Measurements from ENCODE around the gene PPP1R3D. TPM values are rescaled to one million over a fixed set of nuclear protein-coding genes. Genes with fewer than 3 reads are reported as not detected.

Gene PPP1R3D
- total and polyA plus RNA-seq, 2 of the 8 experiments (the other 6 are each of a cell fraction or from before 2014, with no cell fraction given): 1.4 to 3.9 TPM

DNA sequence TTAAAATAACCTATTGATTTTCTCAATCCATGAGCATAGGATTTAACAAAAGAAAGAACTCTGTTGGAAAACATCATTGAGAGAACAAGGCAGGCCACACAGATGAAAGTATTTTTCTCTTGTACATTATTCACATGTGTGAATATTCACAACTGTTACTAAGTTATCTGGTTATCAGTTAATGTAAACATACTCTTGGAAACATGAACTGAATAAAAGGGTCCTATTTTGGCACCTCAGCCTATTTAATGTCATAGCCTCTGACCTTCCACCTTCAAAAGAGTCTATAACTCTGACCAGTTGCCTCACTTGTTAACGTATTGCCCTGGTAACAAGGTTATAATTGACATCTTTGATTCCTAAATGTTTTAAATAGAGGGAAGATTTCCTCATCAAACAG lies 14.7 kb downstream of the PPP1R3D start:
- no peaks in the 10 kb centered on the region for H3K23me2 ChIP-seq (ENCODE audit: low read depth, low read length)
- ChIA-PET CTCF (ENCODE audit: partially characterized antibody) (no interaction called here), POLR2A (ENCODE audit: partially characterized antibody) (no interaction called here)
- no peak overlapping the region for H3K4me3 ChIP-seq (ENCODE audit: extremely low read depth in 1 of 4, insufficient read depth in 2 of 4, low read depth in 3 of 4, low read length in 4 of 4)
- no peaks in the 10 kb centered on the region for H4K20me1 ChIP-seq (replicated peaks in 1 of 2; ENCODE audit: control insufficient read depth in 1 of 2, insufficient read depth in 2 of 2, low read length in 2 of 2)
- H3K18ac ChIP-seq (ENCODE audit: extremely low read depth, low read length): no peak overlapping the region
- no peak overlapping the region for H4K5ac ChIP-seq (ENCODE audit: insufficient read length, low read depth, low read length)
- H3K79me1 ChIP-seq (ENCODE audit: low read depth, low read length): no peaks in the 10 kb centered on the region
- no peak overlapping the region for H2BK12ac ChIP-seq (ENCODE audit: low read depth, low read length)
- no peak overlapping the region for H3K14ac ChIP-seq (ENCODE audit: insufficient read length)
- TF ChIP-seq KDM4A (IDR thresholded peaks at IDR 0.05; ENCODE audit: low read depth, low read length, severe bottlenecking): no peak
- TF ChIP-seq RFX5 (IDR thresholded peaks at IDR 0.05; ENCODE audit: borderline replicate concordance, low read depth, low read length): no peak
- TF ChIP-seq YY1 (IDR thresholded peaks at IDR 0.05; ENCODE audit: low read depth, low read length): no peak
- no peak for TF ChIP-seq ZNF274 (IDR thresholded peaks at IDR 0.05; ENCODE audit: borderline replicate concordance, extremely low read depth, low read length)
- TF ChIP-seq TAF7 (optimal IDR thresholded peaks at IDR 0.05; ENCODE audit: borderline replicate concordance, low read depth, low read length): no peak
- TF ChIP-seq CBX8 (IDR thresholded peaks at IDR 0.05; ENCODE audit: borderline replicate concordance, low read depth, low read length): no peak
- no peak overlapping the region for H4K8ac ChIP-seq (ENCODE audit: extremely low read depth, insufficient read depth, low read length)
- H3K9ac ChIP-seq (replicated peaks in 1 of 4; ENCODE audit: extremely low read depth in 1 of 4, low read depth in 3 of 4, low read length in 3 of 4): no peak overlapping the region
- H2BK15ac ChIP-seq (ENCODE audit: low read length): no peak overlapping the region
- no peaks in the 10 kb centered on the region for H3K36me3 ChIP-seq (ENCODE audit: control insufficient read depth in 2 of 4, insufficient read depth in 4 of 4, low read length in 3 of 4)
- H2BK120ac ChIP-seq (replicated peaks; ENCODE audit: low read depth, low read length): no peak overlapping the region
- H2AFZ ChIP-seq (ENCODE audit: low read length): no peak overlapping the region
- no peak overlapping the region for H2BK20ac ChIP-seq (ENCODE audit: low read length)
- H3K4me2 ChIP-seq (ENCODE audit: insufficient read depth in 1 of 2, low read depth in 2 of 2, low read length in 2 of 2): no peak overlapping the region
- FAIRE-seq: no peak
- no peaks in the 10 kb centered on the region for H3K9me3 ChIP-seq (ENCODE audit: insufficient read depth in 2 of 2, low read depth in 1 of 2, low read length in 1 of 2)
- no peak overlapping the region for H2AK5ac ChIP-seq (ENCODE audit: low read depth, low read length)
- no peaks in the 10 kb centered on the region for H3K79me2 ChIP-seq (ENCODE audit: control insufficient read depth in 1 of 2, insufficient read depth in 2 of 2, low read length in 2 of 2)
- H3K4me1 ChIP-seq (replicated peaks in 1 of 4; ENCODE audit: control insufficient read depth in 3 of 4, insufficient read depth in 4 of 4, low read length in 3 of 4): no peaks in the 10 kb centered on the region
- H3K4ac ChIP-seq (replicated peaks; ENCODE audit: insufficient read length, low read depth, low read length): no peak overlapping the region
- peaks cover 0 to 1% (median 0%) of the 10 kb centered on the region in 4 experiments; a peak in 1 of 7 replicates for H3K27me3 ChIP-seq (replicated peaks in 1 of 4; ENCODE audit: control insufficient read depth in 3 of 4, extremely low read depth in 1 of 4, insufficient read depth in 3 of 4, low read length in 3 of 4)
- 71% methylated on average over 1 of the region's 1 CpG; no CpG with 5 or more reads in 1 of the 2 experiments for WGBS, 2 experiments (ENCODE audit: extremely low coverage in 1 of 2, insufficient coverage in 1 of 2, insufficient read length in 1 of 2, insufficient replicate concordance in 2 of 2, low coverage in 1 of 2, low lambda C conversion rate in 2 of 2, missing lambda C conversion rate in 1 of 2)
- H3K23ac ChIP-seq (ENCODE audit: insufficient read length): no peak overlapping the region
- no peak for DNase-seq (ENCODE audit: low read depth in 1 of 2, low spot score in 2 of 2)
- no peak overlapping the region for H3K56ac ChIP-seq (replicated peaks; ENCODE audit: insufficient read length, low read depth, low read length)
- no peak overlapping the region for H3K27ac ChIP-seq (ENCODE audit: low read depth, low read length)
- H4K91ac ChIP-seq (replicated peaks; ENCODE audit: insufficient read length, low read length): no peak overlapping the region
- H2BK5ac ChIP-seq (ENCODE audit: low read depth, low read length): no peak overlapping the region

Measured in H1 (cell line).